ENCODE data around the gene RFNG. TPM values are rescaled to one million over a fixed set of nuclear protein-coding genes. Genes with fewer than 3 reads are reported as not detected.

The RFNG gene
- total and polyA plus RNA-seq, 10 of the 15 experiments (the other 5 are each of a cell fraction or from before 2014, with no cell fraction given) = 0.10 to 19.6 (median 6.2) TPM

DNA sequence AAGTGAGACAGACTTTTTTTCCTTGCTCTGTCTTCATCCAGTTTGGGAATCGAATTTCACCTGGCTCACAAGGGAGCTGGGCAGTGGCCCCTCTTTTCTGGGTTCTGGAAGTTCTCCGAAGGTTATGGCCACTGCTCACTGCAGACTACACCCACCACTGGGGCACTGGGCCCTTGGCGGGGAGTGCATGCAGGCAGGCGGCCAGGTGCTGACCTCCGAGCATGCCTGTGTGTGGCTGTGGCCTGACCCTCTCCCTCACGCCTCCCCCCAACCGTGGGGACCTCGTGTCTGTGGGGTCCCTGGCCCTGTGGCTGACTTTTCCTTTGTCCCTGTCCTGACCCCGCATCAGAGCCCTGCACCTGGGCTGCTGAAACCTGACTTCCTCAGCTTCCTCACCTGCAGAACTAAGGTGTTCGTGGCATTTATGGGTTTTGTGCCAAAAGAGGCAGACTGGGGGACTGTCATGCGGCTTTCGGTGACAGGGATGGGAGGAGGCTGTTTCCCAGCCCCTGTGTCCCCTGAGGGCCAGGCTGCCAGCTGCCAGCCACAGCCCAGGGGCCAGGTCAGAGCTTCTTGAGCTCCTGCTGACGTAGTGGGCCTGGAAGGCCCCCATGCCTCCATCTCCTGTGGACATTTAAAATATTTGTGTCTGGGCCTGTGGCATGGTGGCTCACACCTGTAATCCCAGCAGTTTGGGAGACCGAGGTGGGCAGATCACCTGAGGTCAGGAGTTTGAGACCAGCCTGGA is 52.7 kb downstream of the RFNG start:
- H3K9ac ChIP-seq (ENCODE audit: control insufficient read depth, insufficient read depth, low read length) = no peak overlapping the region
- ChIA-PET SMC1A (ENCODE audit: uncharacterized antibody, unreplicated experiment) (no interaction called here), RAD21 (ENCODE audit: unreplicated experiment) (no interaction called here), POLR2A (no interaction called here), CTCF (interaction anchor here (1.3 kb wide), 1 partner anchor 22 kb away, joined by 3 read pairs; no protein-coding TSS in a partner anchor)
- intact Hi-C loops (cut with micrococcal nuclease; ENCODE audit: unreplicated experiment) (no loop called here), in situ Hi-C loops (cut with MboI) (no loop called here)
- no peaks in the 10 kb centered on the region for H4K20me1 ChIP-seq (ENCODE audit: control insufficient read depth, insufficient read depth)
- TF ChIP-seq, protein P1, sequence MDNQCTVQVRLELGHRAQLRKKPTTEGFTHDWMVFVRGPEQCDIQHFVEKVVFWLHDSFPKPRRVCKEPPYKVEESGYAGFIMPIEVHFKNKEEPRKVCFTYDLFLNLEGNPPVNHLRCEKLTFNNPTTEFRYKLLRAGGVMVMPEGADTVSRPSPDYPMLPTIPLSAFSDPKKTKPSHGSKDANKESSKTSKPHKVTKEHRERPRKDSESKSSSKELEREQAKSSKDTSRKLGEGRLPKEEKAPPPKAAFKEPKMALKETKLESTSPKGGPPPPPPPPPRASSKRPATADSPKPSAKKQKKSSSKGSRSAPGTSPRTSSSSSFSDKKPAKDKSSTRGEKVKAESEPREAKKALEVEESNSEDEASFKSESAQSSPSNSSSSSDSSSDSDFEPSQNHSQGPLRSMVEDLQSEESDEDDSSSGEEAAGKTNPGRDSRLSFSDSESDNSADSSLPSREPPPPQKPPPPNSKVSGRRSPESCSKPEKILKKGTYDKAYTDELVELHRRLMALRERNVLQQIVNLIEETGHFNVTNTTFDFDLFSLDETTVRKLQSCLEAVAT (IDR thresholded peaks at IDR 0.05) = no peak
- TF ChIP-seq SUZ12 (IDR thresholded peaks at IDR 0.05; ENCODE audit: unreplicated experiment) = no peak
- no peak for TF ChIP-seq YY1 (IDR thresholded peaks at IDR 0.05; ENCODE audit: low read depth, low read length)
- TF ChIP-seq, protein P2, sequence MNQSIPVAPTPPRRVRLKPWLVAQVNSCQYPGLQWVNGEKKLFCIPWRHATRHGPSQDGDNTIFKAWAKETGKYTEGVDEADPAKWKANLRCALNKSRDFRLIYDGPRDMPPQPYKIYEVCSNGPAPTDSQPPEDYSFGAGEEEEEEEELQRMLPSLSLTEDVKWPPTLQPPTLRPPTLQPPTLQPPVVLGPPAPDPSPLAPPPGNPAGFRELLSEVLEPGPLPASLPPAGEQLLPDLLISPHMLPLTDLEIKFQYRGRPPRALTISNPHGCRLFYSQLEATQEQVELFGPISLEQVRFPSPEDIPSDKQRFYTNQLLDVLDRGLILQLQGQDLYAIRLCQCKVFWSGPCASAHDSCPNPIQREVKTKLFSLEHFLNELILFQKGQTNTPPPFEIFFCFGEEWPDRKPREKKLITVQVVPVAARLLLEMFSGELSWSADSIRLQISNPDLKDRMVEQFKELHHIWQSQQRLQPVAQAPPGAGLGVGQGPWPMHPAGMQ (IDR thresholded peaks at IDR 0.05; ENCODE audit: borderline replicate concordance) = no peak
- TF ChIP-seq RBBP5 (conservative IDR thresholded peaks at IDR 0.05) = no peak
- TF ChIP-seq, protein P3, sequence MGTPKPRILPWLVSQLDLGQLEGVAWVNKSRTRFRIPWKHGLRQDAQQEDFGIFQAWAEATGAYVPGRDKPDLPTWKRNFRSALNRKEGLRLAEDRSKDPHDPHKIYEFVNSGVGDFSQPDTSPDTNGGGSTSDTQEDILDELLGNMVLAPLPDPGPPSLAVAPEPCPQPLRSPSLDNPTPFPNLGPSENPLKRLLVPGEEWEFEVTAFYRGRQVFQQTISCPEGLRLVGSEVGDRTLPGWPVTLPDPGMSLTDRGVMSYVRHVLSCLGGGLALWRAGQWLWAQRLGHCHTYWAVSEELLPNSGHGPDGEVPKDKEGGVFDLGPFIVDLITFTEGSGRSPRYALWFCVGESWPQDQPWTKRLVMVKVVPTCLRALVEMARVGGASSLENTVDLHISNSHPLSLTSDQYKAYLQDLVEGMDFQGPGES (IDR thresholded peaks at IDR 0.05) = no peak
- TF ChIP-seq ZNF24 (IDR thresholded peaks at IDR 0.05) = no peak
- no peak for TF ChIP-seq FOS (IDR thresholded peaks at IDR 0.05; ENCODE audit: borderline replicate concordance, extremely low read depth, insufficient read length)
- no peak for TF ChIP-seq POLR2AphosphoS5 (IDR thresholded peaks at IDR 0.05; ENCODE audit: low read length)
- no peak for TF ChIP-seq RFX5 (IDR thresholded peaks at IDR 0.05; ENCODE audit: low read depth, low read length)
- no peak for TF ChIP-seq NFYB (IDR thresholded peaks at IDR 0.05; ENCODE audit: insufficient read depth, low read depth, low read length)
- TF ChIP-seq YBX1 (IDR thresholded peaks at IDR 0.05) = no peak
- DNase-seq (ENCODE audit: low read depth, low spot score) (no peak), FAIRE-seq (no peak), ATAC-seq (no peak)
- no peak overlapping the region for H2AFZ ChIP-seq (ENCODE audit: control insufficient read depth, low read depth, low read length)
- no peaks in the 10 kb centered on the region for H3K27me3 ChIP-seq (replicated peaks in 1 of 2; ENCODE audit: control insufficient read depth in 2 of 2, insufficient read depth in 2 of 2, low read length in 1 of 2)
- no peaks in the 10 kb centered on the region for H3K79me2 ChIP-seq (ENCODE audit: control insufficient read depth, insufficient read depth, low read length)
- H3K27ac ChIP-seq (ENCODE audit: control insufficient read depth, insufficient read depth) = no peak overlapping the region
- H3K36me3 ChIP-seq (ENCODE audit: control insufficient read depth in 2 of 2, insufficient read depth in 2 of 2, low read length in 1 of 2) = peaks cover 0 to 3% of the 10 kb centered on the region in 2 experiments; a peak in 3 of 4 replicates
- H3K4me2 ChIP-seq (ENCODE audit: control insufficient read depth, insufficient read depth) = no peak overlapping the region
- BruUV-seq (replicated peaks) = TSS peak; percentile 49
- H3K9me3 ChIP-seq (replicated peaks; ENCODE audit: control insufficient read depth, insufficient read depth, low read length) = no peaks in the 10 kb centered on the region
- H3K4me3 ChIP-seq = no peak overlapping the region
- WGBS (ENCODE audit: insufficient coverage, insufficient replicate concordance, low lambda C conversion rate, missing lambda C conversion rate) = 87% methylated on average over 14 of the region's 14 CpGs
- H3K4me1 ChIP-seq (ENCODE audit: control insufficient read depth, insufficient read depth, low read length) = no peaks in the 10 kb centered on the region
